A673 (cell line): ENCODE measurements around the gene ZNRF2.
"Not testable (repeated sequence)": the region's sequence is repeated elsewhere in the genome, so short reads cannot be mapped to it uniquely, and the experiment has no call there.

Source experiments
- EZH2 ChIP-seq: fragments of 200-600 bp; sonication (generic); IDR thresholded peaks from 2 replicates; pipeline ENCODE4 v1.6.1; 2017; ENCODE audit warnings: borderline replicate concordance, low read depth, mild to moderate bottlenecking, mixed read lengths, antibody characterized with exemption, low read length; ENCODE audit not compliant: poor library complexity, severe bottlenecking
- TF ChIP-seq, protein P1 (sequence below): fragments of 300-800, 200-600 bp; sonication (generic); conservative IDR thresholded peaks from 2 replicates; pipeline ENCODE4 v1.5.1; 2017; ENCODE audit warnings: low read depth, mild to moderate bottlenecking, antibody characterized with exemption, low read length, moderate library complexity, mixed read lengths

DNA sequence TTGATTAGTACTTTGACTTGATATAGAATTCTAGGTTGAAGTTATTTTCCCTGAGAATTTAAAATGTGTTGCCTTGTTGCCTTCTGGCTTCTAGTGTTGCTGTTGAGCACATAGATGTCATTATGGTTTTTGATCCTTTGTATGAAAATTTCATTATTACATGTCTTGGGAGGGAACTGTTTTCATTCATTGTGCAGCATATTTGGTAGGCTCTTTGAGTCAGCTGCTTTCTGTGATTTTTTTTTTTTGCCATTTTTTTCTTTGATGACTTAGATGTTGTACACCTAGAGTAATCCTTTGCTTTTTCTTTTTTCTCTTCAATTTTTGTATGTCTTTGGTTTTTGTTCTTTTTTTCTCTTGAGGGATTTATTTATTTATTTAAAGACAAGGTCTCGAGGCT, 13.1 kb downstream of the ZNRF2 start:
- TF ChIP-seq, protein P1, sequence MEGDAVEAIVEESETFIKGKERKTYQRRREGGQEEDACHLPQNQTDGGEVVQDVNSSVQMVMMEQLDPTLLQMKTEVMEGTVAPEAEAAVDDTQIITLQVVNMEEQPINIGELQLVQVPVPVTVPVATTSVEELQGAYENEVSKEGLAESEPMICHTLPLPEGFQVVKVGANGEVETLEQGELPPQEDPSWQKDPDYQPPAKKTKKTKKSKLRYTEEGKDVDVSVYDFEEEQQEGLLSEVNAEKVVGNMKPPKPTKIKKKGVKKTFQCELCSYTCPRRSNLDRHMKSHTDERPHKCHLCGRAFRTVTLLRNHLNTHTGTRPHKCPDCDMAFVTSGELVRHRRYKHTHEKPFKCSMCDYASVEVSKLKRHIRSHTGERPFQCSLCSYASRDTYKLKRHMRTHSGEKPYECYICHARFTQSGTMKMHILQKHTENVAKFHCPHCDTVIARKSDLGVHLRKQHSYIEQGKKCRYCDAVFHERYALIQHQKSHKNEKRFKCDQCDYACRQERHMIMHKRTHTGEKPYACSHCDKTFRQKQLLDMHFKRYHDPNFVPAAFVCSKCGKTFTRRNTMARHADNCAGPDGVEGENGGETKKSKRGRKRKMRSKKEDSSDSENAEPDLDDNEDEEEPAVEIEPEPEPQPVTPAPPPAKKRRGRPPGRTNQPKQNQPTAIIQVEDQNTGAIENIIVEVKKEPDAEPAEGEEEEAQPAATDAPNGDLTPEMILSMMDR = not testable (repeated sequence)
- not testable (repeated sequence) for TF ChIP-seq EZH2
